Measurements from ENCODE around the gene DUSP15.
A peak's percentile ranks its signal among the peaks of the same experiment; 100 is the strongest.

Gene DUSP15

DNA sequence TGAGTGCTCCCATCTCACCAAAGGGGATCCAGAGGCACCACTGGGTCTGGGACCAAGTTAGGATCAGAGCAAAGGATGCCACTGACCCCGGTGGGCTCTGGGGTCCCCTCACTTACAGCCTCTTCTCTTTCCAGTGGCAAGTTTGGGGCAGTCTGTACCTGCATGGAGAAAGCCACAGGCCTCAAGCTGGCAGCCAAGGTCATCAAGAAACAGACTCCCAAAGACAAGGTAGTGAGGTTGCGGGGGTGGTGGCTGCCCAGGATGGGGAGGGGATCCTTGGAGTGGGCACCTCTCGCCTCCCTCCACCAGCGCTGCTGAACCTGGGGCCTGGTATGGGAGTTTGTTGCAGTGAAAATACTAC is 46.2 kb downstream of the DUSP15 start:
- DNase-seq (ENCODE audit: extremely low spot score): no peak
- ChIA-PET POLR2A (no interaction called here), CTCF (interaction anchor here (0.5 to 1.5 kb wide), 4 partner anchors 15 to 134 kb away, joined by 3 to 7 read pairs (median 4); no protein-coding TSS in a partner anchor)
- TF ChIP-seq ARNT (IDR thresholded peaks at IDR 0.05) (no peak), PKNOX1 (IDR thresholded peaks at IDR 0.05) (no peak), NFRKB (IDR thresholded peaks at IDR 0.05) (no peak), TARDBP (IDR thresholded peaks at IDR 0.05) (no peak)

DNA sequence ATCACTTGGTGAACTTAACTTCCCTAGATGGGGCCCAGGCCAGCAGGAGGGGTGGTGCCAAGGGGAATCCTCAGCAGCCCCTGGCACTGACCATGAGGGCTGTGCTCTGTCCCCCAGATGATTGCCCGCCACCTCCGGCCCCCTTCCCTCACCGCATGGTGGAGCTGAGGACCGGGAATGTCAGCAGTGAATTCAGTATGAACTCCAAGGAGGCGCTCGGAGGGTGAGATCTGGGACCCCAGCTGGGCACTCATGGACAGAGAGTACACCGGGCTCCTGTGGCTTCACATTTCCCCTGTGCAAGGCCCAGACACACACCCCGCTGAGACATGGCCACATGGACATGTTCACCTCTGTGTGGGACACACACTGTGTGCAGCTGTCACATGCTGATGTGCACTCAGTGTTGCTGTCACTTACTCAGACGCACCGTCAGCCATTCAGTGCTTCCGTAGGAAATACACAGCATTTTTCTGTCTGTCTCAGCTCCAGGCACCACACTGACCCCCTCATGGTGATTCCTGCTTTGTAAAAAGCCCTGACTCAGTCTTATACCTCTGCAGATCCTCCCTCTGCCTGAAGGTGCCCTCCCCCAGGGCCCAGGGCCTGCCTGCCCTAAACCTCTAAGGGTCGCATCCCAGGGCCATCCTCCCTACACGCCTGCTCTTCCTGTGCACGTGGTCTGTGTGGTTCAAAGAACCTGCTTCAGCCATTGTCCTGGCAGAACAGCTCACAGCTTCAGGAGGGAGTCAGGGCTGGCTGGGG is 46.8 kb downstream of the DUSP15 start:
- ChIA-PET POLR2A (no interaction called here), CTCF (interaction anchor here (0.6 to 1.5 kb wide), 12 partner anchors 10 to 442 kb away, joined by 3 to 7 read pairs (median 3); no protein-coding TSS in a partner anchor)
- no peak for TF ChIP-seq FOXK2 (IDR thresholded peaks at IDR 0.05)
- no peak for TF ChIP-seq ARNT (IDR thresholded peaks at IDR 0.05)
- no peak for TF ChIP-seq LEF1 (IDR thresholded peaks at IDR 0.05; ENCODE audit: borderline replicate concordance)
- no peak for TF ChIP-seq ZNF384 (IDR thresholded peaks at IDR 0.05)
- TF ChIP-seq NFRKB (IDR thresholded peaks at IDR 0.05): no peak
- TF ChIP-seq L3MBTL2 (conservative IDR thresholded peaks at IDR 0.05): no peak
- no peak for TF ChIP-seq PKNOX1 (IDR thresholded peaks at IDR 0.05)
- no peak for TF ChIP-seq ELF4 (IDR thresholded peaks at IDR 0.05)
- no peak for TF ChIP-seq TARDBP (IDR thresholded peaks at IDR 0.05)
- no peak for DNase-seq (ENCODE audit: extremely low spot score)

- ChIA-PET POLR2A (no interaction called here), CTCF (interaction anchor here (0.6 to 1.5 kb wide), 14 partner anchors 11 to 956 kb away, joined by 3 to 7 read pairs (median 3); partner anchors contain the start of gene PDRG1)
- TF ChIP-seq HDGF (IDR thresholded peaks at IDR 0.05; ENCODE audit: borderline replicate concordance): no peak
- no peak for TF ChIP-seq NFRKB (IDR thresholded peaks at IDR 0.05)
- TF ChIP-seq PKNOX1 (IDR thresholded peaks at IDR 0.05): peak; percentile 72
- TF ChIP-seq L3MBTL2 (conservative IDR thresholded peaks at IDR 0.05): no peak
- peak; percentile 90 for DNase-seq (ENCODE audit: extremely low spot score)
Measured at GRCh38 chr20:31822421-31823330, 47.7 kb downstream of the DUSP15 start.

DNA sequence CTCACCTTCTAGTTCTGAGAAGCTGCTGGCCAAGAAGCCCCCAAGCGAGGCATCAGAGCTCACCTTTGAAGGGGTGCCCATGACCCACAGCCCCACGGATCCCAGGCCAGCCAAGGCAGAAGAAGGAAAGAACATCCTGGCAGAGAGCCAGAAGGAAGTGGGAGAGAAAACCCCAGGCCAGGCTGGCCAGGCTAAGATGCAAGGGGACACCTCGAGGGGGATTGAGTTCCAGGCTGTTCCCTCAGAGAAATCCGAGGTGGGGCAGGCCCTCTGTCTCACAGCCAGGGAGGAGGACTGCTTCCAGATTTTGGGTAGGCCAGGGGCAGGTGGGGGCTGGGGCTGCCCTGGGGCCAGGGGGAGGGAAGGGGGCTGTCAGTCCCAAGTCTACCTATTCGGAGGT is 48.9 kb downstream of the DUSP15 start:
- POLR2A ChIA-PET: no interaction called here
- no peak for DNase-seq (ENCODE audit: extremely low spot score)
- TF ChIP-seq ARNT (IDR thresholded peaks at IDR 0.05) (no peak), TARDBP (IDR thresholded peaks at IDR 0.05) (no peak), ELF4 (IDR thresholded peaks at IDR 0.05) (no peak), CTBP1 (IDR thresholded peaks at IDR 0.05; ENCODE audit: borderline replicate concordance) (no peak), FOXK2 (IDR thresholded peaks at IDR 0.05) (no peak), SUZ12 (IDR thresholded peaks at IDR 0.05) (no peak), HDGF (IDR thresholded peaks at IDR 0.05; ENCODE audit: borderline replicate concordance) (no peak), BHLHE40 (IDR thresholded peaks at IDR 0.05; ENCODE audit: borderline replicate concordance) (no peak), LEF1 (IDR thresholded peaks at IDR 0.05; ENCODE audit: borderline replicate concordance) (no peak), FOXM1 (IDR thresholded peaks at IDR 0.05; ENCODE audit: borderline replicate concordance) (no peak), L3MBTL2 (conservative IDR thresholded peaks at IDR 0.05) (no peak), SP1 (IDR thresholded peaks at IDR 0.05) (no peak), PKNOX1 (IDR thresholded peaks at IDR 0.05) (no peak)
- CTCF ChIA-PET: no interaction called here

GRCh38 chr20:31820228-31820627 is 50.1 kb downstream of the DUSP15 start:
- CTCF ChIA-PET: no interaction called here
- no peak for DNase-seq (ENCODE audit: extremely low spot score)
- TF ChIP-seq SP1 (IDR thresholded peaks at IDR 0.05): no peak
- no peak for TF ChIP-seq PKNOX1 (IDR thresholded peaks at IDR 0.05)
- no peak for TF ChIP-seq HDGF (IDR thresholded peaks at IDR 0.05; ENCODE audit: borderline replicate concordance)
- POLR2A ChIA-PET: no interaction called here

Measured in HEK293T (cell line).